Measurements from ENCODE around the gene CD274.

DNA sequence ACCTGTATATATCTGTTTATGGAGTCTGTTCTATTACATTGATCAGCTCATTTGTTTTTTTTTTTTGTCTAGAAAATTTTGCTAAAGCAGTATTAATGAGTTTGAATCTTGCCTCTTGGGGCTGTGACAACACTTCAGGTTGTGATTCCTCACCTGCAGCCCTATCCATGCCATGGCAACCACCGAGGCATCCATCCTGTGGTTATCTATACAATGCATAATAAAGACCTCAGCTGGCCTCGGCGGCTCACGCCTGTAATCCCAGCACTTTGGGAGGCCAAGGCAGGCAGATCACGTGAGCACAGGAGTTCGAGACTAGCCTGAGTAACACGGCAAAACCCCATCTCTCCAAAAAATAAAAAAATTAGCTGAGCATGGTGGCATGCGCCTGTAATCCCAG is 31.9 kb downstream of the CD274 start:
- TF ChIP-seq, protein P1, sequence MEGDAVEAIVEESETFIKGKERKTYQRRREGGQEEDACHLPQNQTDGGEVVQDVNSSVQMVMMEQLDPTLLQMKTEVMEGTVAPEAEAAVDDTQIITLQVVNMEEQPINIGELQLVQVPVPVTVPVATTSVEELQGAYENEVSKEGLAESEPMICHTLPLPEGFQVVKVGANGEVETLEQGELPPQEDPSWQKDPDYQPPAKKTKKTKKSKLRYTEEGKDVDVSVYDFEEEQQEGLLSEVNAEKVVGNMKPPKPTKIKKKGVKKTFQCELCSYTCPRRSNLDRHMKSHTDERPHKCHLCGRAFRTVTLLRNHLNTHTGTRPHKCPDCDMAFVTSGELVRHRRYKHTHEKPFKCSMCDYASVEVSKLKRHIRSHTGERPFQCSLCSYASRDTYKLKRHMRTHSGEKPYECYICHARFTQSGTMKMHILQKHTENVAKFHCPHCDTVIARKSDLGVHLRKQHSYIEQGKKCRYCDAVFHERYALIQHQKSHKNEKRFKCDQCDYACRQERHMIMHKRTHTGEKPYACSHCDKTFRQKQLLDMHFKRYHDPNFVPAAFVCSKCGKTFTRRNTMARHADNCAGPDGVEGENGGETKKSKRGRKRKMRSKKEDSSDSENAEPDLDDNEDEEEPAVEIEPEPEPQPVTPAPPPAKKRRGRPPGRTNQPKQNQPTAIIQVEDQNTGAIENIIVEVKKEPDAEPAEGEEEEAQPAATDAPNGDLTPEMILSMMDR (IDR thresholded peaks at IDR 0.05) = no peak
- TF ChIP-seq POLR2A (IDR thresholded peaks at IDR 0.05) (no peak), POLR2AphosphoS5 (IDR thresholded peaks at IDR 0.05) (no peak), EP300 (IDR thresholded peaks at IDR 0.05; ENCODE audit: low read depth) (no peak)

Data from transverse colon (tissue), 4 donors.